CD14-positive monocyte (primary cell): ENCODE results near the gene CHAC2. TPM values are rescaled to one million over a fixed set of nuclear protein-coding genes. Genes with fewer than 3 reads are reported as not detected.

Source experiments
- DNase-seq, 3 donors: peaks; one replicate each; pipeline ENCODE4 v3.0.0-alpha.2; 2011 to 2022
- H2AFZ ChIP-seq: 2 replicates; pipeline ENCODE4 v1.6.0; 2012; ENCODE audit warnings: mild to moderate bottlenecking, low read depth, low read length, inconsistent platforms; ENCODE audit not compliant: insufficient read depth, poor library complexity, severe bottlenecking
- H3K27ac ChIP-seq, 2 donors: 1 replicate in 1 of 2; 2 replicates in 1 of 2; pipeline ENCODE4 v1.5.1; 2012 to 2013; ENCODE audit warnings: low read length in 2 of 2, control low read depth in 1 of 2, inconsistent platforms in 1 of 2, low read depth in 1 of 2, mild to moderate bottlenecking in 1 of 2
- H3K27me3 ChIP-seq, 2 donors: one replicate each; pipeline versions ENCODE4 v1.6.0 to v1.6.1; 2011 to 2013; ENCODE audit warnings: low read length in 2 of 2; ENCODE audit not compliant: control insufficient read depth in 2 of 2, insufficient read depth in 2 of 2
- H3K36me3 ChIP-seq, 2 donors: replicated peaks in 1 of 2; 1 replicate in 1 of 2; 2 replicates in 1 of 2; pipeline versions ENCODE4 v1.5.1 to v1.6.1; 2012 to 2013; ENCODE audit warnings: low read length in 2 of 2, control low read depth in 1 of 2, inconsistent platforms in 1 of 2, mild to moderate bottlenecking in 1 of 2; ENCODE audit not compliant: insufficient read depth in 2 of 2, control insufficient read depth in 1 of 2
- H3K4me1 ChIP-seq, 2 donors: 1 replicate in 1 of 2; 2 replicates in 1 of 2; pipeline versions ENCODE4 v1.5.1 to v1.6.1; 2012 to 2013; ENCODE audit warnings: low read length in 2 of 2, control low read depth in 1 of 2, inconsistent platforms in 1 of 2, mild to moderate bottlenecking in 1 of 2, moderate library complexity in 1 of 2; ENCODE audit not compliant: insufficient read depth in 2 of 2, control insufficient read depth in 1 of 2
- H3K4me2 ChIP-seq: replicated peaks from 2 replicates; pipeline ENCODE3; 2012; ENCODE audit warnings: low read length, moderate library complexity, mild to moderate bottlenecking; ENCODE audit not compliant: poor library complexity, severe bottlenecking; ENCODE audit errors: extremely low read depth
- H3K4me3 ChIP-seq, 3 experiments: fragments of 200-600 bp in 1 of 3; sonication (generic) in 1 of 3; replicated peaks in 1 of 3; 1 replicate in 2 of 3; 2 replicates in 1 of 3; pipeline ENCODE4 v1.5.1; 2011 to 2013; ENCODE audit warnings: low read length in 3 of 3, mild to moderate bottlenecking in 3 of 3, control low read depth in 2 of 3, low read depth in 2 of 3, inconsistent platforms in 1 of 3, moderate library complexity in 1 of 3
- H3K79me2 ChIP-seq: 2 replicates; pipeline ENCODE4 v1.6.0; 2012; ENCODE audit warnings: mild to moderate bottlenecking, control low read depth, inconsistent platforms, low read length, moderate library complexity; ENCODE audit not compliant: insufficient read depth
- H3K9ac ChIP-seq: 2 replicates; pipeline ENCODE4 v1.6.0; 2017; ENCODE audit warnings: low read length, mild to moderate bottlenecking; ENCODE audit not compliant: insufficient read depth, poor library complexity, severe bottlenecking
- H3K9me3 ChIP-seq, 2 donors: replicated peaks in 1 of 2; 1 replicate in 1 of 2; 2 replicates in 1 of 2; pipeline versions ENCODE4 v1.5.1 to v1.6.1; 2012 to 2013; ENCODE audit warnings: low read length in 2 of 2, control low read depth in 1 of 2; ENCODE audit not compliant: control insufficient read depth in 1 of 2, insufficient read depth in 1 of 2
- H4K20me1 ChIP-seq: 2 replicates; pipeline ENCODE4 v1.6.0; 2012; ENCODE audit warnings: mild to moderate bottlenecking, low read length, control low read depth, moderate library complexity; ENCODE audit not compliant: insufficient read depth
- H3K27ac Mint-ChIP-seq, 7 donors: one replicate each; pipeline ENCODE4 v1.8.0; 2020; ENCODE audit warnings: mild to moderate bottlenecking in 7 of 7, mixed read lengths in 7 of 7, moderate library complexity in 6 of 7, inconsistent platforms in 2 of 7
- H3K27me3 Mint-ChIP-seq, 3 donors: one replicate each; pipeline ENCODE4 v1.8.0; 2021 to 2022; ENCODE audit warnings: low read depth in 3 of 3, mild to moderate bottlenecking in 3 of 3, mixed read lengths in 3 of 3, moderate library complexity in 3 of 3, inconsistent platforms in 1 of 3
- H3K36me3 Mint-ChIP-seq, 2 donors: one replicate each; pipeline ENCODE4 v1.8.0; 2020; ENCODE audit warnings: mixed read lengths in 2 of 2, inconsistent platforms in 1 of 2, mild to moderate bottlenecking in 1 of 2
- H3K4me1 Mint-ChIP-seq: one replicate; pipeline ENCODE4 v1.8.0; 2020; ENCODE audit warnings: mild to moderate bottlenecking, mixed read lengths
- H3K4me3 Mint-ChIP-seq, 2 donors: one replicate each; pipeline ENCODE4 v1.8.0; 2020; ENCODE audit warnings: mild to moderate bottlenecking in 2 of 2, mixed read lengths in 2 of 2, moderate library complexity in 1 of 2
- H3K9me3 Mint-ChIP-seq, 7 donors: one replicate each; pipeline ENCODE4 v1.8.0; 2020 to 2022; ENCODE audit warnings: mixed read lengths in 7 of 7, mild to moderate bottlenecking in 6 of 7, moderate library complexity in 6 of 7, inconsistent platforms in 2 of 7
- CTCF ChIP-seq: fragments of 200-600 bp; IDR thresholded peaks from one replicate; pipeline ENCODE4 v1.8.0; 2022; ENCODE audit warnings: antibody characterized with exemption, mild to moderate bottlenecking
- WGBS: methylation state at CpG from one replicate; pipeline ENCODE4 v1.1.5; 2013; ENCODE audit warnings: missing lambda C conversion rate; ENCODE audit not compliant: insufficient coverage; 5-methylcytosine and 5-hydroxymethylcytosine counted together
- intact Hi-C, 2 donors: fragments of 100-400 bp; cut with micrococcal nuclease; formaldehyde crosslinking; loops; one replicate each; pipeline versions ENCODE4 v1.15.0 to v1.15.1; 2023
- polyA plus RNA-seq, 3 donors: library from polyadenylated mRNA; depleted of rRNA in 1 of 3; unstranded in 2 of 3; stranded (reverse) in 1 of 3; fragments of 300-500 nt in 2 of 3; fragments of >200 nt in 1 of 3; fragmentation: Illumina TruSeq in 2 of 3; gene quantifications; 1 replicate in 2 of 3; 2 replicates in 1 of 3; pipeline ENCODE4 v1.2.3, GENCODE V29; 2012 to 2021

Gene CHAC2
- polyA plus RNA-seq, 3 donors: 0.07 to 0.40 (median 0.20) TPM

DNA sequence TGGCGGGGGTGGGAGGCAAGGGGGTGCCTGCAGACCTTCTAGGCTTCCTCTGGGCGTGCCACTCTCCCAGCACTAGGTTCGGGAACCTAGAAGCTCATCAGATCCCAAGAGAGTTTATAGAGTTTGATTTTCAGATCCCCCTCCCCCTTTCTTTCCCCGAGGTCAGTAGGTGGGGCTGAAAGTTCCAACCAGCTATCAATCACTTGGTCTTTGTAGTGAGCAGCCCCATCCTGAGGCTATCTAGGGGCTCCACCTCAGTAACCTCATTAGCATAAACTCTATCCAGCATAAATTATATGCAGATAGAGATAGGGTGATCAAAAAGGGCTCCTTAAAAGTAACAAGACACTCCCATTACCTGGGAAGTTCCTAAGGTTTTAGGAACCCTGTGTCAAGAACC lies 52.0 kb downstream of the CHAC2 start:
- H3K27me3 ChIP-seq: no peaks in the 10 kb centered on the region
- no peak overlapping the region for H3K27ac Mint-ChIP-seq
- H3K4me1 ChIP-seq: no peaks in the 10 kb centered on the region
- intact Hi-C loops: no loop called here
- no peak for DNase-seq
- H3K9ac ChIP-seq: no peak overlapping the region
- peaks cover 0 to 2% (median 0%) of the 10 kb centered on the region in 3 donors for H3K27me3 Mint-ChIP-seq
- no peak overlapping the region for H2AFZ ChIP-seq
- TF ChIP-seq CTCF: no peak
- H3K36me3 ChIP-seq: peaks cover 45 to 56% of the 10 kb centered on the region in 2 donors
- H3K9me3 ChIP-seq: no peaks in the 10 kb centered on the region
- no CpG with 5 or more reads among the region's 4 CpGs for WGBS
- no peak overlapping the region for H3K4me3 ChIP-seq
- H3K79me2 ChIP-seq: no peaks in the 10 kb centered on the region
- H3K4me3 Mint-ChIP-seq: no peak overlapping the region
- peaks cover 41 to 57% of the 10 kb centered on the region in 2 donors for H3K36me3 Mint-ChIP-seq
- H4K20me1 ChIP-seq: no peaks in the 10 kb centered on the region
- no peaks in the 10 kb centered on the region for H3K9me3 Mint-ChIP-seq
- H3K27ac ChIP-seq: no peak overlapping the region
- H3K4me2 ChIP-seq: no peak overlapping the region
- H3K4me1 Mint-ChIP-seq: no peaks in the 10 kb centered on the region

DNA sequence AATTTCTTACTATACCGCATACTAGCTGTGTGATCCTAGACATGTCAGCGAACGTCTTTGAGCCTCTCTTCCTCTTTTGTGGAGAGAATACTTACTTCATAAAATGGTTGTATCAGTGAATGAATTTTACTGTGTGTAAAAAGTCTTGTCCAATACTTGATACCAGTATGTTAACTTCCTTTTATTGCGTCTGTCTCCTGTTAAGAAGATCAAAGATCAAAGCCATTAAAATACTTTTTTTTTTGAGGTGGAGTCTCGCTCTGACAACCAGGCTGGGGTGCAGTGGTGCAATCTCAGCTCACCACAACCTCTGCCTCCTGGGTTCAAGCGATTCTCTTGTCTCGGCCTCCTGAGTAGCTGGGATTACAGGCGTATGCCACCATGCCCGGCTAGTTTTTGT lies 52.4 kb downstream of the CHAC2 start:
- no peaks in the 10 kb centered on the region for H3K9me3 ChIP-seq
- Mint-ChIP-seq H3K4me3 (no peak overlapping the region), H3K27me3 (peaks cover 0 to 2% (median 0%) of the 10 kb centered on the region in 3 donors), H3K9me3 (no peaks in the 10 kb centered on the region), H3K4me1 (no peaks in the 10 kb centered on the region), H3K27ac (no peak overlapping the region), H3K36me3 (peaks cover 39 to 53% of the 10 kb centered on the region in 2 donors)
- H3K4me1 ChIP-seq: no peaks in the 10 kb centered on the region
- DNase-seq: no peak
- H3K9ac ChIP-seq: no peak overlapping the region
- H3K27ac ChIP-seq: no peak overlapping the region
- no peaks in the 10 kb centered on the region for H4K20me1 ChIP-seq
- H3K79me2 ChIP-seq: no peaks in the 10 kb centered on the region
- H3K4me3 ChIP-seq: no peak overlapping the region
- H3K27me3 ChIP-seq: no peaks in the 10 kb centered on the region
- peaks cover 43 to 52% of the 10 kb centered on the region in 2 donors for H3K36me3 ChIP-seq
- H2AFZ ChIP-seq: no peak overlapping the region
- no CpG with 5 or more reads among the region's 9 CpGs for WGBS
- no peak overlapping the region for H3K4me2 ChIP-seq
- intact Hi-C loops: no loop called here
- TF ChIP-seq CTCF: no peak
